Measurements from ENCODE around the gene CDR2. TPM values are rescaled to one million over a fixed set of nuclear protein-coding genes. Genes with fewer than 3 reads are reported as not detected.

The CDR2 gene
- total RNA-seq, 1 experiment from 2014 or later, result 35.7 TPM

DNA sequence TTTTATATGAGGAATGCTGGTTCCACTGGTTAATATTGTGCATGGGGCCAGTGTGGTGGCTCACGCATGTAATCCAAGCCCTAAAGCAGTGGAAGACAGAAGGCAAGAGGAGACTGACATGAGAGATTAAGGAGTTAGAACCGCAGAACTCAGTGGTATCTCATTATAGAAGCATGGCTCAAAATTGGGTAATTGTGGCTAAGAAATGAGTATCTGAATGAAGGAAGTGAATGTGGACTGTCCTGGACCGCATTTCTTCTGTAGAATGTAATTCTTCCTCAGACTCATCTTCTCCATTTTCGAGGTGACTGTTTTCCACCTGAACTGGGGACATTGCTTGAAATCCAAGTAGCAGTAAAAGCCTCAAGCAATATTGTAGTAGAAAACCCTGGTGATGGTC, 42.6 kb upstream of the CDR2 start:
- no peaks in the 10 kb centered on the region for H3K4me1 ChIP-seq (ENCODE audit: control insufficient read depth, insufficient read depth, low read length)
- POLR2A ChIA-PET, result no interaction called here
- CTCF ChIA-PET, result no interaction called here

DNA sequence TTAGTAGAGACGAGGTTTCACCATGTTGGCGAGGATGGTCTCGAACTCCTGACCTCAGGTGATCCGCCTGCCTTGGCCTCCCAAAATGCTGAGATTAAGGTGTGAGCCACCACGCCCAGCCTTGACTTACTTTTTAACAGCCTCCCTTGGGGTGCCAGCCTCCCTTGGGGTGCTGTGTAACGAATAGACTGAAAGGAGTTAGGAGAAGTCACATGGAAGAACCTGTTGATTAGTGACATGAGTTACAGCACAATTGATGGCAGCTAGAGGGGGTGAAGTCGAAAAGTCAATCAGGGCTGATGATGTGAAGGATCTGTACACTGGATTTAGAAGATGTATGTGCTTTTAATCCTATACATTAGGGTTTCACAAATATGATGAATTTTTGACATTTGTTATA, 39.4 kb upstream of the CDR2 start:
- H3K27ac ChIP-seq (ENCODE audit: low read length), result no peak overlapping the region
- no peak for DNase-seq (ENCODE audit: low read depth, low spot score)
- intact Hi-C loops (cut with micrococcal nuclease; ENCODE audit: unreplicated experiment), result no loop called here
- no peaks in the 10 kb centered on the region for H3K9me3 ChIP-seq (ENCODE audit: control insufficient read depth, insufficient read depth, low read depth, low read length)
- H3K27me3 ChIP-seq (ENCODE audit: control insufficient read depth, insufficient read depth, low read length), result no peaks in the 10 kb centered on the region
- ChIA-PET CTCF (no interaction called here), POLR2A (no interaction called here)
- no peaks in the 10 kb centered on the region for H3K36me3 ChIP-seq (ENCODE audit: control insufficient read depth, insufficient read depth, low read length)
- in situ Hi-C loops (cut with HindIII; ENCODE audit: low pct_unique_long_range_greater_than_20kb, low sequenced_read_pairs), result no loop called here
- H3K4me3 ChIP-seq (ENCODE audit: low read depth in 2 of 2, low read length in 2 of 2), result no peak overlapping the region
- TF ChIP-seq TCF7L2 (IDR thresholded peaks at IDR 0.05; ENCODE audit: low read depth, low read length), result no peak
- TF ChIP-seq, protein P1, sequence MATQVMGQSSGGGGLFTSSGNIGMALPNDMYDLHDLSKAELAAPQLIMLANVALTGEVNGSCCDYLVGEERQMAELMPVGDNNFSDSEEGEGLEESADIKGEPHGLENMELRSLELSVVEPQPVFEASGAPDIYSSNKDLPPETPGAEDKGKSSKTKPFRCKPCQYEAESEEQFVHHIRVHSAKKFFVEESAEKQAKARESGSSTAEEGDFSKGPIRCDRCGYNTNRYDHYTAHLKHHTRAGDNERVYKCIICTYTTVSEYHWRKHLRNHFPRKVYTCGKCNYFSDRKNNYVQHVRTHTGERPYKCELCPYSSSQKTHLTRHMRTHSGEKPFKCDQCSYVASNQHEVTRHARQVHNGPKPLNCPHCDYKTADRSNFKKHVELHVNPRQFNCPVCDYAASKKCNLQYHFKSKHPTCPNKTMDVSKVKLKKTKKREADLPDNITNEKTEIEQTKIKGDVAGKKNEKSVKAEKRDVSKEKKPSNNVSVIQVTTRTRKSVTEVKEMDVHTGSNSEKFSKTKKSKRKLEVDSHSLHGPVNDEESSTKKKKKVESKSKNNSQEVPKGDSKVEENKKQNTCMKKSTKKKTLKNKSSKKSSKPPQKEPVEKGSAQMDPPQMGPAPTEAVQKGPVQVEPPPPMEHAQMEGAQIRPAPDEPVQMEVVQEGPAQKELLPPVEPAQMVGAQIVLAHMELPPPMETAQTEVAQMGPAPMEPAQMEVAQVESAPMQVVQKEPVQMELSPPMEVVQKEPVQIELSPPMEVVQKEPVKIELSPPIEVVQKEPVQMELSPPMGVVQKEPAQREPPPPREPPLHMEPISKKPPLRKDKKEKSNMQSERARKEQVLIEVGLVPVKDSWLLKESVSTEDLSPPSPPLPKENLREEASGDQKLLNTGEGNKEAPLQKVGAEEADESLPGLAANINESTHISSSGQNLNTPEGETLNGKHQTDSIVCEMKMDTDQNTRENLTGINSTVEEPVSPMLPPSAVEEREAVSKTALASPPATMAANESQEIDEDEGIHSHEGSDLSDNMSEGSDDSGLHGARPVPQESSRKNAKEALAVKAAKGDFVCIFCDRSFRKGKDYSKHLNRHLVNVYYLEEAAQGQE (IDR thresholded peaks at IDR 0.05; ENCODE audit: insufficient read depth in 1 of 2, low read depth in 2 of 2, low read length in 1 of 2), result no peak
- TF ChIP-seq SIN3A (IDR thresholded peaks at IDR 0.05; ENCODE audit: borderline replicate concordance, insufficient read depth, low read depth, low read length), result no peak
- TF ChIP-seq, protein P2, sequence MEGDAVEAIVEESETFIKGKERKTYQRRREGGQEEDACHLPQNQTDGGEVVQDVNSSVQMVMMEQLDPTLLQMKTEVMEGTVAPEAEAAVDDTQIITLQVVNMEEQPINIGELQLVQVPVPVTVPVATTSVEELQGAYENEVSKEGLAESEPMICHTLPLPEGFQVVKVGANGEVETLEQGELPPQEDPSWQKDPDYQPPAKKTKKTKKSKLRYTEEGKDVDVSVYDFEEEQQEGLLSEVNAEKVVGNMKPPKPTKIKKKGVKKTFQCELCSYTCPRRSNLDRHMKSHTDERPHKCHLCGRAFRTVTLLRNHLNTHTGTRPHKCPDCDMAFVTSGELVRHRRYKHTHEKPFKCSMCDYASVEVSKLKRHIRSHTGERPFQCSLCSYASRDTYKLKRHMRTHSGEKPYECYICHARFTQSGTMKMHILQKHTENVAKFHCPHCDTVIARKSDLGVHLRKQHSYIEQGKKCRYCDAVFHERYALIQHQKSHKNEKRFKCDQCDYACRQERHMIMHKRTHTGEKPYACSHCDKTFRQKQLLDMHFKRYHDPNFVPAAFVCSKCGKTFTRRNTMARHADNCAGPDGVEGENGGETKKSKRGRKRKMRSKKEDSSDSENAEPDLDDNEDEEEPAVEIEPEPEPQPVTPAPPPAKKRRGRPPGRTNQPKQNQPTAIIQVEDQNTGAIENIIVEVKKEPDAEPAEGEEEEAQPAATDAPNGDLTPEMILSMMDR (IDR thresholded peaks at IDR 0.05), result no peak
- no peak for TF ChIP-seq POLR2AphosphoS5 (IDR thresholded peaks at IDR 0.05; ENCODE audit: low read depth, low read length)
- BruUV-seq (replicated peaks), result no TSS peak
- no peak for ATAC-seq
- no peaks in the 10 kb centered on the region for H3K4me1 ChIP-seq (ENCODE audit: control insufficient read depth, insufficient read depth, low read length)

More for the DNA sequence above, 42.6 kb upstream of the CDR2 start:
- TF ChIP-seq, protein P1 (IDR thresholded peaks at IDR 0.05; ENCODE audit: insufficient read depth in 1 of 2, low read depth in 2 of 2, low read length in 1 of 2), result no peak
- TF ChIP-seq SIN3A (IDR thresholded peaks at IDR 0.05; ENCODE audit: borderline replicate concordance, insufficient read depth, low read depth, low read length) (no peak), POLR2AphosphoS5 (IDR thresholded peaks at IDR 0.05; ENCODE audit: low read depth, low read length) (no peak), TCF7L2 (IDR thresholded peaks at IDR 0.05; ENCODE audit: low read depth, low read length) (no peak)
- TF ChIP-seq, protein P2 (IDR thresholded peaks at IDR 0.05), result no peak
- intact Hi-C loops (cut with micrococcal nuclease; ENCODE audit: unreplicated experiment), result no loop called here
- DNase-seq (ENCODE audit: low read depth, low spot score) (no peak), ATAC-seq (no peak)
- no TSS peak for BruUV-seq (replicated peaks)
- in situ Hi-C loops (cut with HindIII; ENCODE audit: low pct_unique_long_range_greater_than_20kb, low sequenced_read_pairs), result no loop called here
- Histone ChIP-seq H3K36me3 (ENCODE audit: control insufficient read depth, insufficient read depth, low read length) (no peaks in the 10 kb centered on the region), H3K9me3 (ENCODE audit: control insufficient read depth, insufficient read depth, low read depth, low read length) (no peaks in the 10 kb centered on the region), H3K4me3 (ENCODE audit: low read depth in 2 of 2, low read length in 2 of 2) (no peak overlapping the region), H3K27me3 (ENCODE audit: control insufficient read depth, insufficient read depth, low read length) (no peaks in the 10 kb centered on the region), H3K27ac (ENCODE audit: low read length) (no peak overlapping the region)

Data from Panc1 (cell line).